ENCODE data around the gene TRRAP. TPM values are rescaled to one million over a fixed set of nuclear protein-coding genes. Genes with fewer than 3 reads are reported as not detected.

TRRAP gene
- total and polyA plus RNA-seq, 2 experiments from 2014 or later: 14.9 to 58.7 TPM

DNA sequence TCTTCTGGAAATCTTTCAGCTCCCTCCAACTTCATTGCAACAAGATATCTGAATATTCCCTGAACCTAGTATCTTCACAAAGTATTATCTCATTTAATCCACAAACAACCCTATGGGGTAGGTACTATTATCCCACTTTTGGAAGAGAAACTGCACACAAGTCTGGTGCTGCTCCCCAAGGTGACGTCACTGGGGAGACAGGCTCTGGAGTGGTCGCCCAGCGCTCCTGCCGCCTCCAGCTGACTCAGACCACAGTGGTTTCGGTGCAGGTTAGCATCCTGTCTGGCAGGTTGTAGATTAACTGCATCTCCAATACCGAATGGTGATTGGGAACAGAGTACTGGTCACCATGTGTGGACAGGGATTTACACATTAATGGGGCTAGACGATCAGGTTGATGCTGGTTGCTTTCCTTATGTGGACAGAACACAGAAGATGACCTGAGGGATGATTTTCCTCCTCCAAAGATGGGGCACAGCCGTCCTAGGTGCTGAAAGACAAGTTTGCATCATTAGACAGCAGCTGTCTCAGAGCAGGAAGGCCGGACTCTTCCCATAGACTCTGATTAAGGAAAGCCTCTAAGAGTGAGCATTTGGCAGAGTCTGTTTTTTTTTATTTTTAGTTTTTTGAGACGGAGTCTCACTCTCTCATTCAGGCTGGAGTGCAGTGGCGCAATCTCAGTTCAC, 128.6 kb downstream of the TRRAP start:
- no peak overlapping the region for H3K4me2 ChIP-seq
- no peak for DNase-seq (ENCODE audit: low spot score)
- H3K27ac ChIP-seq (ENCODE audit: low read depth): no peak overlapping the region
- no peaks in the 10 kb centered on the region for H3K9me2 ChIP-seq (ENCODE audit: insufficient read depth)
- no peaks in the 10 kb centered on the region for H3K27me3 ChIP-seq (ENCODE audit: insufficient read depth)
- TF ChIP-seq ZNF462 (CRISPR knock-in tag; IDR thresholded peaks at IDR 0.05): no peak
- TF ChIP-seq ZNF114 (CRISPR knock-in tag; IDR thresholded peaks at IDR 0.05): no peak
- TF ChIP-seq EZH2phosphoT487 (IDR thresholded peaks at IDR 0.05; ENCODE audit: unreplicated experiment): no peak
- no peak for TF ChIP-seq POLR2AphosphoS5 (IDR thresholded peaks at IDR 0.05; ENCODE audit: low read depth)
- TF ChIP-seq ZNF331 (CRISPR knock-in tag; IDR thresholded peaks at IDR 0.05; ENCODE audit: low read depth): no peak
- no peak for TF ChIP-seq NANOG (IDR thresholded peaks at IDR 0.05; ENCODE audit: borderline replicate concordance)
- TF ChIP-seq STAT1 (IDR thresholded peaks at IDR 0.05; ENCODE audit: unreplicated experiment): no peak
- no peak for TF ChIP-seq CTCF (conservative IDR thresholded peaks at IDR 0.05; ENCODE audit: low read depth in 2 of 2)
- TF ChIP-seq ETS1 (IDR thresholded peaks at IDR 0.05): no peak
- TF ChIP-seq JUNB (IDR thresholded peaks at IDR 0.05; ENCODE audit: unreplicated experiment): no peak
- TF ChIP-seq EZH2 (IDR thresholded peaks at IDR 0.05; ENCODE audit: low read depth, unreplicated experiment): no peak
- TF ChIP-seq, protein P1, sequence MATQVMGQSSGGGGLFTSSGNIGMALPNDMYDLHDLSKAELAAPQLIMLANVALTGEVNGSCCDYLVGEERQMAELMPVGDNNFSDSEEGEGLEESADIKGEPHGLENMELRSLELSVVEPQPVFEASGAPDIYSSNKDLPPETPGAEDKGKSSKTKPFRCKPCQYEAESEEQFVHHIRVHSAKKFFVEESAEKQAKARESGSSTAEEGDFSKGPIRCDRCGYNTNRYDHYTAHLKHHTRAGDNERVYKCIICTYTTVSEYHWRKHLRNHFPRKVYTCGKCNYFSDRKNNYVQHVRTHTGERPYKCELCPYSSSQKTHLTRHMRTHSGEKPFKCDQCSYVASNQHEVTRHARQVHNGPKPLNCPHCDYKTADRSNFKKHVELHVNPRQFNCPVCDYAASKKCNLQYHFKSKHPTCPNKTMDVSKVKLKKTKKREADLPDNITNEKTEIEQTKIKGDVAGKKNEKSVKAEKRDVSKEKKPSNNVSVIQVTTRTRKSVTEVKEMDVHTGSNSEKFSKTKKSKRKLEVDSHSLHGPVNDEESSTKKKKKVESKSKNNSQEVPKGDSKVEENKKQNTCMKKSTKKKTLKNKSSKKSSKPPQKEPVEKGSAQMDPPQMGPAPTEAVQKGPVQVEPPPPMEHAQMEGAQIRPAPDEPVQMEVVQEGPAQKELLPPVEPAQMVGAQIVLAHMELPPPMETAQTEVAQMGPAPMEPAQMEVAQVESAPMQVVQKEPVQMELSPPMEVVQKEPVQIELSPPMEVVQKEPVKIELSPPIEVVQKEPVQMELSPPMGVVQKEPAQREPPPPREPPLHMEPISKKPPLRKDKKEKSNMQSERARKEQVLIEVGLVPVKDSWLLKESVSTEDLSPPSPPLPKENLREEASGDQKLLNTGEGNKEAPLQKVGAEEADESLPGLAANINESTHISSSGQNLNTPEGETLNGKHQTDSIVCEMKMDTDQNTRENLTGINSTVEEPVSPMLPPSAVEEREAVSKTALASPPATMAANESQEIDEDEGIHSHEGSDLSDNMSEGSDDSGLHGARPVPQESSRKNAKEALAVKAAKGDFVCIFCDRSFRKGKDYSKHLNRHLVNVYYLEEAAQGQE (IDR thresholded peaks at IDR 0.05; ENCODE audit: unreplicated experiment): no peak
- no peak for TF ChIP-seq CREB1 (CRISPR knock-in tag; IDR thresholded peaks at IDR 0.05; ENCODE audit: low read depth)
- peaks cover 4% of the 10 kb centered on the region; the same call in 1 of the 2 replicates for H3K36me3 ChIP-seq (ENCODE audit: insufficient read depth)
- Mint-ChIP-seq H3K27ac (no peak overlapping the region), H3K4me1 (no peaks in the 10 kb centered on the region; the same call in 2 of the 3 replicates), H3K9me3 (no peaks in the 10 kb centered on the region), H3K36me3 (ENCODE audit: low read depth) (peaks cover 73% of the 10 kb centered on the region), H3K27me3 (ENCODE audit: insufficient read depth, low read depth, poor library complexity) (peaks cover 6% of the 10 kb centered on the region), H3K4me3 (no peak overlapping the region)
- H3K4me3 ChIP-seq: no peak overlapping the region
- H3K4me1 ChIP-seq (ENCODE audit: insufficient read depth): no peaks in the 10 kb centered on the region
- no peaks in the 10 kb centered on the region for H3F3A ChIP-seq (replicated peaks; ENCODE audit: low read depth)
- no peak overlapping the region for H2AFZ ChIP-seq
- H4K20me1 ChIP-seq (replicated peaks; ENCODE audit: insufficient read depth): no peaks in the 10 kb centered on the region; the same call in 1 of the 2 replicates
- H3K79me2 ChIP-seq (replicated peaks; ENCODE audit: insufficient read depth): no peaks in the 10 kb centered on the region
- no peak for ATAC-seq

Data from GM23338 (cell line).